Tibial nerve (tissue), 4 donors: ENCODE results near the gene SSH3. TPM values are rescaled to one million over a fixed set of nuclear protein-coding genes. Genes with fewer than 3 reads are reported as not detected.
A peak's percentile ranks its signal among the peaks of the same experiment; 100 is the strongest.

Experiments used
- DNase-seq, 2 donors: peaks; one replicate each; pipeline ENCODE4 v3.0.0-alpha.2; 2019; ENCODE audit warnings: low spot score in 2 of 2
- H3K27ac ChIP-seq, 4 donors: fragments of 200-600 bp; sonication (generic) in 3 of 4; one replicate each; pipeline ENCODE4 v1.5.1; 2017 to 2019; ENCODE audit warnings: mild to moderate bottlenecking in 1 of 4
- H3K27me3 ChIP-seq, 2 donors: fragments of 200-600 bp; sonication (generic) in 1 of 2; one replicate each; pipeline versions ENCODE4 v1.5.1 to v1.6.0; 2017 to 2019
- H3K36me3 ChIP-seq, 3 donors: fragments of 200-600 bp; sonication (generic); one replicate each; pipeline ENCODE4 v1.5.1; 2018 to 2019
- H3K4me1 ChIP-seq, 4 donors: fragments of 200-600 bp; sonication (generic) in 3 of 4; one replicate each; pipeline ENCODE4 v1.5.1; 2017 to 2019
- H3K4me3 ChIP-seq, 4 donors: fragments of 200-600 bp; sonication (generic) in 3 of 4; one replicate each; pipeline ENCODE4 v1.5.1; 2017 to 2019; ENCODE audit warnings: mild to moderate bottlenecking in 1 of 4, moderate library complexity in 1 of 4
- H3K9me3 ChIP-seq, 4 donors: fragments of 200-600 bp; sonication (generic) in 3 of 4; one replicate each; pipeline ENCODE4 v1.5.1; 2017 to 2019
- EP300 ChIP-seq, 2 donors: sonication (generic); formaldehyde crosslinking; IDR thresholded peaks; one replicate each; pipeline ENCODE4 v1.6.1; 2017; ENCODE audit warnings: antibody characterized with exemption in 2 of 2, mild to moderate bottlenecking in 1 of 2
- POLR2A ChIP-seq, 2 donors: fragments of 450-650 bp; IDR thresholded peaks; one replicate each; pipeline ENCODE4 v1.6.1; 2017; ENCODE audit warnings: antibody characterized with exemption in 2 of 2, mild to moderate bottlenecking in 2 of 2, moderate library complexity in 2 of 2
- WGBS, 2 donors: methylation state at CpG; one replicate each; pipeline ENCODE4 v1.1.5; 2018; 5-methylcytosine and 5-hydroxymethylcytosine counted together
- total RNA-seq, 4 donors: library from RNA; depleted of rRNA; stranded (reverse); fragments of >200 nt; gene quantifications; one replicate each; pipeline ENCODE4 v1.1.0, GENCODE V29; 2016
- TF ChIP-seq, protein P1 (sequence below), 5 experiments: fragments of 200-600 bp in 3 of 5; fragments of 450-650 bp in 2 of 5; sonication (generic) in 3 of 5; IDR thresholded peaks; one replicate each; pipeline ENCODE4 v1.5.1; 2016 to 2019; ENCODE audit warnings: antibody characterized with exemption in 5 of 5, mild to moderate bottlenecking in 3 of 5, moderate library complexity in 2 of 5

SSH3 gene, protein sequence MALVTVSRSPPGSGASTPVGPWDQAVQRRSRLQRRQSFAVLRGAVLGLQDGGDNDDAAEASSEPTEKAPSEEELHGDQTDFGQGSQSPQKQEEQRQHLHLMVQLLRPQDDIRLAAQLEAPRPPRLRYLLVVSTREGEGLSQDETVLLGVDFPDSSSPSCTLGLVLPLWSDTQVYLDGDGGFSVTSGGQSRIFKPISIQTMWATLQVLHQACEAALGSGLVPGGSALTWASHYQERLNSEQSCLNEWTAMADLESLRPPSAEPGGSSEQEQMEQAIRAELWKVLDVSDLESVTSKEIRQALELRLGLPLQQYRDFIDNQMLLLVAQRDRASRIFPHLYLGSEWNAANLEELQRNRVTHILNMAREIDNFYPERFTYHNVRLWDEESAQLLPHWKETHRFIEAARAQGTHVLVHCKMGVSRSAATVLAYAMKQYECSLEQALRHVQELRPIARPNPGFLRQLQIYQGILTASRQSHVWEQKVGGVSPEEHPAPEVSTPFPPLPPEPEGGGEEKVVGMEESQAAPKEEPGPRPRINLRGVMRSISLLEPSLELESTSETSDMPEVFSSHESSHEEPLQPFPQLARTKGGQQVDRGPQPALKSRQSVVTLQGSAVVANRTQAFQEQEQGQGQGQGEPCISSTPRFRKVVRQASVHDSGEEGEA
- 10 to 100 TPM; 28.5 to 51.6 (median 43.1) TPM for total RNA-seq

GRCh38 chr11:67303132-67303834, at the start of gene SSH3:
TSS of gene SSH3 (plus strand) at chr11:67303530. CDS start at chr11:67303626, 96 bp downstream.
- peaks cover 0 to 36% (median 21%) of the 10 kb centered on the region in 4 donors for H3K4me1 ChIP-seq
- peaks cover 0 to 58% (median 10%) of the 10 kb centered on the region in 3 donors for H3K36me3 ChIP-seq
- TF ChIP-seq, protein P1, sequence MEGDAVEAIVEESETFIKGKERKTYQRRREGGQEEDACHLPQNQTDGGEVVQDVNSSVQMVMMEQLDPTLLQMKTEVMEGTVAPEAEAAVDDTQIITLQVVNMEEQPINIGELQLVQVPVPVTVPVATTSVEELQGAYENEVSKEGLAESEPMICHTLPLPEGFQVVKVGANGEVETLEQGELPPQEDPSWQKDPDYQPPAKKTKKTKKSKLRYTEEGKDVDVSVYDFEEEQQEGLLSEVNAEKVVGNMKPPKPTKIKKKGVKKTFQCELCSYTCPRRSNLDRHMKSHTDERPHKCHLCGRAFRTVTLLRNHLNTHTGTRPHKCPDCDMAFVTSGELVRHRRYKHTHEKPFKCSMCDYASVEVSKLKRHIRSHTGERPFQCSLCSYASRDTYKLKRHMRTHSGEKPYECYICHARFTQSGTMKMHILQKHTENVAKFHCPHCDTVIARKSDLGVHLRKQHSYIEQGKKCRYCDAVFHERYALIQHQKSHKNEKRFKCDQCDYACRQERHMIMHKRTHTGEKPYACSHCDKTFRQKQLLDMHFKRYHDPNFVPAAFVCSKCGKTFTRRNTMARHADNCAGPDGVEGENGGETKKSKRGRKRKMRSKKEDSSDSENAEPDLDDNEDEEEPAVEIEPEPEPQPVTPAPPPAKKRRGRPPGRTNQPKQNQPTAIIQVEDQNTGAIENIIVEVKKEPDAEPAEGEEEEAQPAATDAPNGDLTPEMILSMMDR (IDR thresholded peaks at IDR 0.05): no peak
- peak in 1 of 2 donors; percentile 47 for TF ChIP-seq EP300 (IDR thresholded peaks at IDR 0.05)
- peak; percentile 47 to 75 for DNase-seq
- peak within 1 kb of the TSS; percentile 80 to 96 (median 91) for H3K4me3 ChIP-seq
- peak within 1 kb of the TSS; percentile 52 to 93 (median 88) for H3K27ac ChIP-seq
- WGBS, 2 donors: 0 to 2% methylated on average over 29 to 54 of the region's 65 CpGs
- no peaks in the 10 kb centered on the region for H3K9me3 ChIP-seq
- no peaks in the 10 kb centered on the region for H3K27me3 ChIP-seq

GRCh38 chr11:67253872-67254624, 49.3 kb upstream of the SSH3 start:
- 72 to 86% methylated on average over 14 of the region's 14 CpGs for WGBS, 2 donors
- Histone ChIP-seq H3K27me3 (no peaks in the 10 kb centered on the region), H3K36me3 (peaks cover 0 to 86% (median 60%) of the 10 kb centered on the region in 3 donors), H3K9me3 (no peaks in the 10 kb centered on the region), H3K4me3 (no peak overlapping the region), H3K27ac (peak overlapping the region in 3 of 4 donors; percentile 57 to 79 (median 78)), H3K4me1 (peaks cover 0 to 26% (median 9%) of the 10 kb centered on the region in 4 donors)
- DNase-seq: no peak
- TF ChIP-seq, protein P1 (IDR thresholded peaks at IDR 0.05): no peak
- TF ChIP-seq POLR2A (IDR thresholded peaks at IDR 0.05): no peak
- TF ChIP-seq EP300 (IDR thresholded peaks at IDR 0.05): peak in 1 of 2 donors; percentile 44

DNA sequence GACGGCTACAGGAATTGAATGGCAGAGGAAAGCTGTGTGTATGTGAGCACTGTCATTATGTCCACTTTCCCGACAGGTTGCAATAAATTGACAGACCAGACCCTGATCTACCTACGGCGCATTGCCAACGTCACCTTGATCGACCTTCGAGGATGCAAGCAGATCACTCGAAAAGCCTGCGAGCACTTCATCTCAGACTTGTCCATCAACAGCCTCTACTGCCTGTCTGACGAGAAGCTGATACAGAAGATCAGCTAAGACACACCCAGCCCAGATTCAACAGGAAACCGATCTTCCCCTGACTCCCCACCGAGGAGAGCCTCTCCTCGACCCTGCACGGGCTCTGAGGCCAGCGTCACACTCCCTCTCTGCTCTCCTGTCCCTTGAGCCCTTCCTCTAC, 48.5 kb upstream of the SSH3 start:
- DNase-seq: no peak
- TF ChIP-seq POLR2A (IDR thresholded peaks at IDR 0.05): no peak
- no peak for TF ChIP-seq EP300 (IDR thresholded peaks at IDR 0.05)
- TF ChIP-seq, protein P1 (IDR thresholded peaks at IDR 0.05): no peak
- 72 to 78% methylated on average over 15 of the region's 15 CpGs for WGBS, 2 donors
- Histone ChIP-seq H3K4me3 (no peak overlapping the region), H3K4me1 (peaks cover 0 to 26% (median 9%) of the 10 kb centered on the region in 4 donors), H3K27me3 (no peaks in the 10 kb centered on the region), H3K27ac (peak overlapping the region in 3 of 4 donors; percentile 24 to 79 (median 78)), H3K36me3 (peaks cover 0 to 79% (median 59%) of the 10 kb centered on the region in 3 donors), H3K9me3 (no peaks in the 10 kb centered on the region)

DNA sequence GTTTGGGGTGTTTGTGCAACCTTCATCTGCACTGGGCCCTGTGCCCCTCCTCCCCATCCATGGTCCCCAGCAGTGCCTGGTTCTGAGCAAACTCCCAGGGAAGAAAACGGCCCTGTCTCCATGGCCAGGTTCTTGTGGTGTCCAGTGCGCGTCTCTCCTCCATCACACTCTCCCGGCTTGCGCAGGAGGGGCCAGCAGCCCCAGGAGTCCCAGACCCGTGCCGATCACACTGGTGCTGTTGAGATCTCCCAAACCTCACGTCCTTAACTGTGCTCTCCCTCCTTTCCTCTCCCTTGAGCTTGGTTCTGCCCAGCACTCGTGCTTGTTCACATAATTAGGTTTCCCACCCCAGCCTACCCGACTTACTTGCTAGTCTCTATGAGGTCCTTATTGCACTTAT, 48.0 kb upstream of the SSH3 start:
- TF ChIP-seq POLR2A (IDR thresholded peaks at IDR 0.05): no peak
- Histone ChIP-seq H3K27ac (peak overlapping the region in 3 of 4 donors; percentile 24 to 79 (median 78)), H3K4me1 (peaks cover 0 to 26% (median 9%) of the 10 kb centered on the region in 4 donors), H3K4me3 (no peak overlapping the region), H3K27me3 (no peaks in the 10 kb centered on the region), H3K36me3 (peaks cover 0 to 73% (median 53%) of the 10 kb centered on the region in 3 donors), H3K9me3 (no peaks in the 10 kb centered on the region)
- 84 to 94% methylated on average over 10 of the region's 10 CpGs for WGBS, 2 donors
- DNase-seq: no peak

DNA sequence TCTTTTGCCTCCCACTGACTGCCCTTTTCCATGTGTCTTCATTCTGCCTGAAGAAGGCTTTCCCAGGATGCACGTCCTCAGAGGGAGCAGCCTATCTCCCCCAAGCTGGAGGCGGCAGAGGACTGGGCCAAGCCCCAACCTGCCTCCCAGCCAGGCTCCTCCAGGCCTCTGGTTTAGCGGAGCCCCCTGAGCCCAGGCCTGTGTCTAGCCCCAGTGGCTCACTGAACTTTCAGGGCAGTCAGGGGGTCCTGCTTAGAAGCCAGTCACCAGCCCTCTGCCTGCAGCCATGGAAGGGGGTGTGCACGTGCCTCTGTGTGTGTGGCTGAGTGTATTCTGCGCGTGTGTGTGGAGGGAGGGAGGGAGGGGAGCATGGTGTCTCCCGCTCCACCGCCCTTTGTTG, 47.5 kb upstream of the SSH3 start:
- Histone ChIP-seq H3K36me3 (peaks cover 0 to 68% (median 48%) of the 10 kb centered on the region in 3 donors), H3K4me1 (peaks cover 0 to 28% (median 9%) of the 10 kb centered on the region in 4 donors), H3K9me3 (no peaks in the 10 kb centered on the region), H3K4me3 (no peak overlapping the region), H3K27ac (peak overlapping the region in 2 of 4 donors; percentile 31 to 78), H3K27me3 (no peaks in the 10 kb centered on the region)
- WGBS, 2 donors: 77 to 80% methylated on average over 8 of the region's 8 CpGs
- TF ChIP-seq, protein P1 (IDR thresholded peaks at IDR 0.05): no peak
- TF ChIP-seq EP300 (IDR thresholded peaks at IDR 0.05): no peak
- no peak for TF ChIP-seq POLR2A (IDR thresholded peaks at IDR 0.05)
- DNase-seq: no peak
